Muscle layer of colon (tissue), 2 donors: ENCODE measurements around the gene ZDBF2.

ENCODE experiments used
- H3K27ac ChIP-seq: one replicate; pipeline ENCODE4 v1.7.0; 2013; ENCODE audit warnings: low read depth, mild to moderate bottlenecking, low read length, moderate library complexity
- H3K27me3 ChIP-seq, 2 donors: one replicate each; pipeline ENCODE4 v1.7.0; 2013; ENCODE audit warnings: low read length in 2 of 2, mild to moderate bottlenecking in 2 of 2; ENCODE audit not compliant: insufficient read depth in 2 of 2, control insufficient read depth in 1 of 2
- H3K36me3 ChIP-seq: one replicate; pipeline ENCODE4 v1.7.0; 2013; ENCODE audit warnings: mild to moderate bottlenecking, low read length; ENCODE audit not compliant: insufficient read depth
- H3K4me1 ChIP-seq: one replicate; pipeline ENCODE4 v1.7.0; 2013; ENCODE audit warnings: mild to moderate bottlenecking, low read length; ENCODE audit not compliant: insufficient read depth
- H3K4me3 ChIP-seq, 2 donors: one replicate each; pipeline ENCODE4 v1.7.0; 2013; ENCODE audit warnings: low read length in 2 of 2, low read depth in 1 of 2, mild to moderate bottlenecking in 1 of 2, moderate library complexity in 1 of 2
- H3K9ac ChIP-seq: one replicate; pipeline ENCODE4 v1.7.0; 2013; ENCODE audit warnings: low read length
- H3K9me3 ChIP-seq: one replicate; pipeline ENCODE4 v1.7.0; 2013; ENCODE audit warnings: mild to moderate bottlenecking, low read length
- donor health status: abdominal sarcoma.
- donor health status: Adenocarcinoma of cecum.

Gene ZDBF2

DNA sequence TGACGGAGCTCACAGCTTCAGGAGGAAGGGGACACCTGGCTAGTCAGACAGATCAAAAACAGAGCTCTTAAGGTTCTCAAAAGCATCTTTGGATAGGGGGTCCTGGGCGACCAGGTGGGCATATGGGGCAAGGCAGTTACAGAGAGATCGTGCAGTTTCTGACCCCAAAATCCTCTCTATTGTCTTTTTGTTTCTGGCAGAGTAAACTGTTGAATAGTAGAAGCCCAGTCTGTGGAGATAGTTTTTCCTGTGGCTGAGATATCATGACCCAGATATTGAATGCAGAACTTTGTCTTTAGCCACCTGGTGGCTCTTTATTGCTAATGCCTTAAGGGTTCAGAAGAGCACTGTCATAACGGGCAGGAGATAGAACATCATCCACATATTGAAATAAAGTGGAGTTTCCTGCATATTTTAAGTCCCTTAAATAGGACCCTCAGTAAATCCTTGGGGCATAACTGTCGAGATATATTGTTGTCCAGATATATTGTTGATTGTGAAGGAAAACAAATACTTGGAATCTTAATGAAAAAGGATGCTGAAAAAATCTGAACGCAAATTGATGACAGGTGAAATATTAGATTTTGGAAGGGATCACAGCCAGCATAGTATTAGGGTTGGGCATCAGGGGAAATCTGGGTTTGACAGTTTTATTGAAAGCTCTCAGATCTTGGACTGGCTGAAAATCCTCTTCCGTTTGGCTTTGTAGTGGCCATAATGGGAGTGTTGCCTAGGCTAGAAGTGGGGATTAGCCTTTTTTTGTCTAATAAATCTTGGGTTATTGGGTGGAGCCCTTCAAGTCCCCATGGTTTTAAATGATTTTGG, 14.1 kb upstream of the ZDBF2 start:
- Histone ChIP-seq H3K4me3 (no peak overlapping the region), H3K27ac (no peak overlapping the region), H3K9me3 (no peaks in the 10 kb centered on the region), H3K27me3 (peaks cover 45 to 46% of the 10 kb centered on the region in 2 donors), H3K9ac (no peak overlapping the region), H3K36me3 (no peaks in the 10 kb centered on the region), H3K4me1 (peaks cover 5% of the 10 kb centered on the region)

DNA sequence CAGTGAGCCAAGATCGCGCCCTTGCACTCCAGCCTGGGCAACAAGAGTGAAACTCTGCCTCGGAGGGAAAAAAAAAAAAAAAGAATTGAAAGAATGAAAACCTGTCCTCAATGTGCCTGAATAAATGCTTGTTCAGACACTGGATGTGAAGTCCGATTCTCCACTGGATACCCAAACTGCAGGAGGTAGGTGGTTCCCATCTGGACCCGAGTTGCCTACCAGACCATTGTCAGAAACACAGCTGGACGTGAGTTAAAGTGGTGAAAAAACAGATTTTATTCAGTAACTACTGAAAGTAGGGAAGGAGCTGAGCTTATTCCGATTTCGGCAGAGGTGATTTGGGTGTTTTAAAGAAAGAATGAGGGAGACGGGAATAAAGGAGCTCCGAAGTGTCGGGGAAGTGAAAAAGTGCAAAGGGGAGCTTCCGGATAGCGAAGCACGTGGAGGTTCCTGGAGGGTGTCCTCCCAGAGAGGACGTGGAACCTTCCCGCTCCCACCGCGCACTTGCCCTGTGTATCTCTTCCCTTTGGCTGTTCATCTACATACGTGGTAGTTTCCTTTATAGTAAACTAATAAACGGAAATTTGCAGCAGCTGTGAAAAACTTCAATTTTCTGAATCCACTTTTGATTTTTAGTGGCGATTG, 10.4 kb upstream of the ZDBF2 start:
- Histone ChIP-seq H3K27me3 (peaks cover 37 to 43% of the 10 kb centered on the region in 2 donors), H3K36me3 (no peaks in the 10 kb centered on the region), H3K4me1 (peaks cover 5% of the 10 kb centered on the region), H3K9me3 (no peaks in the 10 kb centered on the region), H3K4me3 (no peak overlapping the region), H3K9ac (no peak overlapping the region), H3K27ac (no peak overlapping the region)

DNA sequence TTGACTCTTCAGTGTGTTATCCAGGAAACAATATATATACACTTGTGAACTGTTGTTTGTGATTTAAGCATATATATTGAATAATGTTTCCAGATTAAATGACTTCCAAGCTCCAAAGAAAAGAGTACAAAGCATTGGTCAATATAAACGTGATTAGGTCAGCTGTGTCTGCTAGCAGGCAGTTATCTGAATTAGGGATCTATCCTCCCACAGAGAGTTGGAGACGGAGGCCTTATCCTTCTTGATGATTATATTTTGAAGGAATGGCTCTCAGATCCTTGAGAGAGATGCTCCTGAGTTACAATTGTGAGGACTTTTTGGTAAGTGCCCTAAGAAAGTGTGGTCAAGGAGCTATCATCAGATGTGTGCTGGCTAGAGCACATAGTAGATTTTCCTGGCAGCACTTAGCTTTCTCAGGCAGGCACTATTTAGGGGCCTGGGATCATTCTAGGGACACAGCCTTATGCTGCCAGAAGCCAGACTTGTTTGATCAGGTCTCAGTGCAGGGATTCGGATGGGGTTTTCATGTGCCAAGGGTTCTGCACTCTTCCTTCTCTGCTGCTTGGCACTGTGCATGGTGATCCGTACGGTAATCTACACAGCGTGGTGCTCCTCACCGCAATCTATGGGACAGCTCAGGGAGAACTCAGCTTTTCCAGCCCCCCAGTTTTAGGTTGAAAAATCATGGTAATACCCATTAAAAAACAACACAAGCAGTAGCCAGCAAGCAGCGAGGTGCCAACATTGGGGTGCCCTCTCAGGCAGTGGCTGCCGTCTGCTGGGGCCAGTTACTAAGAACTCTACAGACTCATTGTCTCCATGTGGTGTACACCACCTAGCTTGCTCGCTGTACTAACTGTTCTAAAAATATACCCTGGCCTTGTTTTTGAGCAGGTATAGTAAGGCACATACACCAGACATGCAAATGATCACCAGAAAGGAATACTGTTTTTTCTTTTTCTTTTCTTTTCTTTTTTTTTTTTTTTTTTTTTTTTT, 8.0 kb upstream of the ZDBF2 start:
- Histone ChIP-seq H3K9me3 (no peaks in the 10 kb centered on the region), H3K36me3 (no peaks in the 10 kb centered on the region), H3K4me3 (no peak overlapping the region), H3K27me3 (peaks cover 22 to 36% of the 10 kb centered on the region in 2 donors), H3K27ac (no peak overlapping the region), H3K4me1 (no peaks in the 10 kb centered on the region), H3K9ac (no peak overlapping the region)

DNA sequence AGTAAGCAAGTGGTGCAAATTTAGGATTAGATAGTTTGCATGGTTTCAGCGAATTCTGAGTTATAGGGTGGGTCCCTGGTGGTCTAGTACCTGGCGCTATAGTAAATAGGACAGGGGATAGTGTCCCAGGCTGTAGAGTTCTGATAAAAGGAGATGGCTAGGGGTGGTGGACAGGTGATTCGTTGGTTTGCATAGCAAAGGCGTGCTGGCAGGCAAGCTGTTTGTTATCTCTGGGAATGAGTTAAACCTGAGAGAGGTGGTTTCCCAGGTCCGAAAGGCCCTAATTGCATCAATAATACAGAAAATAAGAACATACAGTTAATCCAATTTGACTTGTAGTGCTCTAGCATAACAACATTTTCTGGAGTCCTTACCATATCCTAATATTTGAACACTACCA, 6.9 kb upstream of the ZDBF2 start:
- Histone ChIP-seq H3K36me3 (no peaks in the 10 kb centered on the region), H3K4me1 (no peaks in the 10 kb centered on the region), H3K9ac (no peak overlapping the region), H3K27me3 (peaks cover 18 to 31% of the 10 kb centered on the region in 2 donors), H3K4me3 (no peak overlapping the region), H3K9me3 (no peaks in the 10 kb centered on the region), H3K27ac (no peak overlapping the region)

DNA sequence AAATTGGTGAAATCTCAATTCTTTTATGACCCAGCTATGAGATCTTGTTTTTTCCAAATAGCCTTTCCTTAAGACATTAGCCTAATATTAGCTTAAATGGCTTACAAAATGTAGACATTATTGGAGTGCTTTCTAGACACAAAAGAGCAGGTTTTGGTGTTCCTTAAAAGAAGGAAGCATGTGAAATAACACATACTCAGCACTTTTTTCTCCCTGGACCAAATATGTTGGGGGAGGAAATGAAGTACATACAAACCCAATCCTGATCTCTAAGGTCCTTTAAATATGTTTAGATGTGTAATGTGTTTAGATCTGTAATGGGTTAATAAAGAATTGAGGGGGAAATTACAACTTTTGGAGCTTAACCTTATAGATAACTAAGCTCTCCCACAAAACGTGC, 3.4 kb upstream of the ZDBF2 start:
- H3K36me3 ChIP-seq: no peaks in the 10 kb centered on the region
- H3K27ac ChIP-seq: no peak overlapping the region
- peaks cover 14 to 28% of the 10 kb centered on the region in 2 donors for H3K27me3 ChIP-seq
- H3K9ac ChIP-seq: no peak overlapping the region
- H3K9me3 ChIP-seq: no peaks in the 10 kb centered on the region
- H3K4me1 ChIP-seq: no peaks in the 10 kb centered on the region
- no peak overlapping the region for H3K4me3 ChIP-seq

DNA sequence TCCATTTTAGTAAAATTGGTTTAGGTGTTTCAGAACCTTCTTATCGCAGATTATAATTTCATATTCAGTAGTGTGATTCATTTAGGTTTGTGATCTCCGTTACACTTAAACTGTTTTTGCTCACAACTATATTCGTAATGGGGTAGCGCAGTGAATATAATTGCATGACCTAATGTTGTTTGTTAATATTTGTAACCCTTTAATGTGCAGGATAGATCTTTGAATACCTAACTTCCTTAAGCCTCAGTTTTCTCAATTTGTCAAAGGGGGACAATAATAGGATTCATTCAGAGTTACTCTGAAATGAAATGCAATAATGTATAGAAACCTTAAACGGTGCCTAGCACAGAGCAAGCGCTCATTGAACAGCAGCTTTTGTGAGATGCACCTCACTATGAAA, 558 bp upstream of the ZDBF2 start:
- no peak overlapping the region for H3K27ac ChIP-seq
- no peaks in the 10 kb centered on the region for H3K9me3 ChIP-seq
- no peak overlapping the region for H3K9ac ChIP-seq
- H3K36me3 ChIP-seq: no peaks in the 10 kb centered on the region
- H3K27me3 ChIP-seq: peaks cover 21 to 29% of the 10 kb centered on the region in 2 donors
- H3K4me1 ChIP-seq: no peaks in the 10 kb centered on the region
- H3K4me3 ChIP-seq: peak overlapping the region in 1 of 2 donors; percentile 48

DNA sequence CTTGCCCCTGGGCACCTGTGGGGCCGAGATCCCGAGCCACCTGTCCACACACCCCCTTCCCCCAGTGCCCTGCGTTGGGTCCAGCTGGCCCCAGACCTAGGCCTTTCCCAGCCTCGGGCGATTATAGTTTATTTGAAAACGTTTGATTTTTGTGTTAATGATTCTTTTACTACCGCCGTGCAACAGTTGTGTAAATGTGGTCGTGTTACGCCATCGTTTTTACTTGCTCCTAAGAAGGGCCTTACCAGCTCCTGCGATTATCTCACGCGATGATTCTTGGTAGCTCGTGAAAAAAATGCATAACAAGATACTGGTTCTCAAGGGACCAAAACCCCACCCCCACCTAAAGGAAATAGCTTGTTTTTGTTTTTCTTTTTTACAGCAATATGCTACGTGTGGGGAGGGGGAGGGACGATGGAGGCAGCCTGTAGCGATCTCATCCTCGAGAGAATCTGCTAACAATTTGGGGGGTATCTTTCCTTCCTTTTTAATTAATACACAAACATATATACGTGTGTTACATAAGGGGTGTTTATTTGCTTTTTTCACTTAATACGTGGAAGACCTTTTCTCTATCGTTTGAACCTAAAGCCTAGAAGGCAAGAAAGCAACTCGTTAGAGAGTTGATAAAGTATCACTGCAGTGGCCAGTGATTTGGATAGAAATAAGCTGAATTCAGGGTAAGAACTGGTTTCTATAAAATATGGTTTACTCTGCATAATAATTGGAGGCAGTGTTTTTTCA, 1.0 kb downstream of the ZDBF2 start:
- Histone ChIP-seq H3K27me3 (peaks cover 22 to 29% of the 10 kb centered on the region in 2 donors), H3K27ac (peak overlapping the region; percentile 55), H3K4me1 (no peaks in the 10 kb centered on the region), H3K4me3 (peak overlapping the region; percentile 62 to 70), H3K9me3 (no peaks in the 10 kb centered on the region), H3K36me3 (no peaks in the 10 kb centered on the region), H3K9ac (peak overlapping the region; percentile 61)

DNA sequence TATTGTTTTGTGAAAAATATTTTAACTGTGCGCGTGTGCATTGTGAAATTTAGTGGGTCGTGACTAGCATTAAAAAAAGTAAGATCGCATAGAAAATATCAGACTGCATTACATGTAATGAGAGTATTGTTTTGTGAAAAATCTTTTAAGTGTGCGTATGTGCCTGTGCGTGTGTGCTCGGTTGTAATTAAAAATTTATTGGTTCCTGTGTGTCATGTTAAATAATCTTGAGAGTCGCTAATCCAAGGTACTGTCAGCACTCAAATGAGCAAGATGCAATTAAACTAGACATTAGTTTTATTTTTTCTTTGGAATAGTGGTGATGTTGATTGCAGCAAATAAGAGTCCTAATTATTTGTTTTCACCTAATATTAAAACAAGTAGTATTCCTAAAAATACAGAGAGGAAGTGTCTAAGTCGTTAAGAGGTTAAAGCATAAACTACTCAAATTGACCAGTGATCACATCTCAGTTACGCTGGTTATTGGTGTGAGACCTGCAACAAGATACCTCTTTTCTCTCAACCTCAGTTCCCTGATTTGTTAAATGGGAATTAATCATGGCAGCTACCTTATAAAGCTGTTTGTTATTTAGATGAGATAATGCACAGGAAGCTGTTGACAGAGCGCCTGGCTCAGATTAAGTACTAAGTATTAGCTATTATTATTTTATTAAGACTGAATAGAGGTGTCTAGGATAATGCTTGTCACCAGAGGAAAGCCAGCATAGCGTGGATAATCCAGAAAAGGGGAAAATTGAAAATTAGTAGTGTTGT, 1.9 kb downstream of the ZDBF2 start:
- Histone ChIP-seq H3K9ac (no peak overlapping the region), H3K4me3 (no peak overlapping the region), H3K27ac (no peak overlapping the region), H3K36me3 (no peaks in the 10 kb centered on the region), H3K4me1 (no peaks in the 10 kb centered on the region), H3K9me3 (no peaks in the 10 kb centered on the region), H3K27me3 (peaks cover 22 to 24% of the 10 kb centered on the region in 2 donors)

DNA sequence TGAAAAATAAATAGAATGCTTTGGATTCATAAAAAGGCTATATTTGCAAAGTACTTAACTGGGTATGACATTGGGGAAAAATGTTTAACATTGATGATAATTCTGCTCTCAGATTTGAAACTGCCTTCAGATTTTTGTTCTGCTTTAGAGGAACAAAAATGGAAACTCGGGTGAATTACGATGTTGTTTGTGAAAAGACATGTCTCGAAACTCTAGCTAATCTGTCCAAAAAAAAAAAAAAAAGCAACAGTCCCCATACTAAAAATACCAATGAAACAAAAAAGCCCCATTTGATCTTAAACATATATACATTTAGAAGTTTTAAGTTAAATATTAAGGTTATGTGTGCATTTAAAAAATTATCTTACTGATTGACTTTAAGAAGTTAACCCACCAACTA, 3.0 kb downstream of the ZDBF2 start:
- no peaks in the 10 kb centered on the region for H3K4me1 ChIP-seq
- peaks cover 22 to 24% of the 10 kb centered on the region in 2 donors for H3K27me3 ChIP-seq
- no peak overlapping the region for H3K9ac ChIP-seq
- no peaks in the 10 kb centered on the region for H3K36me3 ChIP-seq
- no peak overlapping the region for H3K27ac ChIP-seq
- no peaks in the 10 kb centered on the region for H3K9me3 ChIP-seq
- H3K4me3 ChIP-seq: no peak overlapping the region

DNA sequence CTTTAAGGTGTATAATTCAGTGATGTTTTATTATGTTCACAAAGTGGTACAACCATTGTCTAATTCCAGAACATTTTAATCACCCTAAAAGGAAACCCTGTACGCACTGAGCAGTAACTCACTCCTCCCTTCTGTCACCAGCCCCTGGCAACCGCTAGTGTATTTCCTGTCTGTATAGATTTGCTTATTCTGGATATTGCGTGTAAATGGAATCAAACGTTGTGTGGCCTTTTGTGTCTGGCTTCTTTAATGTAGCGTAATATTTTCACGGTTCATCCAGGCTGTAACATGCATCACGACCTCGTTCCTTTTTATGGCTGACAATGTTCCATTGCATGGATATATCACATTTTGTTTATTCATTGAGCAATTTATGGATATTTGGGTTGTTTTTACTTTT, 8.3 kb downstream of the ZDBF2 start:
- H3K4me3 ChIP-seq: no peak overlapping the region
- H3K4me1 ChIP-seq: no peaks in the 10 kb centered on the region
- no peak overlapping the region for H3K9ac ChIP-seq
- peaks cover 0 to 6% of the 10 kb centered on the region in 2 donors for H3K27me3 ChIP-seq
- no peaks in the 10 kb centered on the region for H3K36me3 ChIP-seq
- no peaks in the 10 kb centered on the region for H3K9me3 ChIP-seq
- H3K27ac ChIP-seq: no peak overlapping the region
